Adipose tissue (tissue), 3 donors: Measurements from ENCODE around the gene ECE1. TPM values are rescaled to one million over a fixed set of nuclear protein-coding genes. Genes with fewer than 3 reads are reported as not detected.

Source experiments
- H3K27ac ChIP-seq: one replicate; pipeline ENCODE4 v1.5.1; 2013; ENCODE audit warnings: low read depth, low read length
- WGBS, 3 donors: extraction: QIAGEN DNeasy Blood & Tissue Kit; methylation state at CpG; one replicate each; pipeline ENCODE4 v1.1.7; 2013; 5-methylcytosine and 5-hydroxymethylcytosine counted together
- polyA plus RNA-seq, 3 donors: library from polyadenylated mRNA; stranded (reverse); fragments of 200-250 nt; gene quantifications; one replicate each; pipeline ENCODE4 v1.2.3, GENCODE V29; 2013
- donor health status: healthy with polysubstance abuse.
- donor health status: Bipolar disorder and iron deficiency.
- donor health status: healthy.

The ECE1 gene
- polyA plus RNA-seq, 3 donors = 63.8 to 110 (median 65.3) TPM

DNA sequence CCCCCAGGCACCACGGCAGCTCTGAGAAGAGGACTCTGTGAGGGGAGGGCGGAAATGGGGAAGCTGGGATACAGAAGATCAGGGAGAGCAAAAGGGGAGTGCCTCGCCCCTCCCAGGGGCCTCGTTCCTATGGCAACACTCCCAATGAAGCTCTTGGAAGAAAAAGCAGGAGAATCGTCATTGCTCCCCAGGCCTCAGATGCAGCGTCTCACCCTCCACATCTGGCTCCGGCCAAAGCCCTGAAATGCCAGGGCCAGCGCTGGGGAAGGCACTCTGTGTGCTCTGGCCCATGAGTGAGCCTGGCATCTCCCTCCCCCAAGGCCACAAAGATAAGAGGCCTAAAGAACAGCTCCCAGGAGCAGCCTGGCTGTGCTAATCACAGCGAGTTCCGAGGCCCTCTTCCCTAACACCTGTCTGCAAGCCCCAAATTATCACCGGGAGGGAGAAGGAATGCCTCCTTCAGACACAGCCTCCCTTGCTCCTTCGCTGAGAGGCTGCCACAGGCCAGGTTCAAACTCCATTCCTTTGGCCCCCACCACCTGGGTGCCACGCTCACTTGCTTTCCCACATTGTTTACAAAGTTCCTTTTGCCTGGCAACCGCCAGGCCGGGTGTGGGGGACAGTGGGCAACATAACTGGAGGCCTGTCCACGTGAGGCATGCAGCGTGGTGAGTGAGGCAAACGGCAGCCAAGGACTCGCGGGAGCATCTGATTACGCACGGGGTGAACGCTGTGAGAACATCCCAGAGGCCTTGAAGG lies 27.8 kb downstream of the ECE1 start:
- WGBS, 3 donors = 17 to 44% (median 28%) methylated on average over 23 of the region's 23 CpGs
- peak overlapping the region; percentile 75 for H3K27ac ChIP-seq

DNA sequence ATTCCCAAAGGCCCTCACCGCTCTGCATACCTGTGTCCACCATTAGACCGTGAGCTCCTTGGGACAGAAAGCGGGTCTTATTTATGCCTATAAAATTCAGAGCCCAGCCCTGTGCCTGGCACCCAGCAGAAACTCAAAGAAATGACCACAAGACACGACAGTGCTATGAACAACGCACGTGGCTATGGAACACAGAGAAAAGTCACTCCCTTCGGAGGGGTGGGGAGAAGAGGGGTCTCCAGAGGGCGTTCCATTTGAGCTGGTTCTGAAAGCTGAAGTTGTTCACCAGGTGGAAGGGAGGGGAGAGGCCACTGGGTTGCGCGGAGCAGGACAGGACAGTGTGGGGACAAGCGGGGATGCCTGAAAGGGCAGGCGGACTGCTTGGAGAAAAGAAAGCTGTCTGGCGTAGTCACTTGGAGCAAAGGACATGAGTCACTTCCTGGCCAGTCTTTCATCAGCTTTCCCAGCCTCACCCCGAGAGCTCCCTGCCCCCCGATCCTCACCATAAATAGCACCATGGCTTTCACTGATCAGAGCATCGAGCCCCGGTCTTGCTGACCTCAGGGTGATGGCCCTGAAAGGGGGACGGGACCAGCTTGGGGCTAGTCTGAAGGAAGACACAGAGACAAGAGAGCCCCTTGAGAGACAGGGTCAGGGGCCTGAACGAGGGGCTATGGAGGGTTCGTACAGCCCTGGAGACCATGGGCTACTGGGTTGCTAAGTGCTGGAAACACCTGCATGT lies 28.5 kb downstream of the ECE1 start:
- 28 to 57% (median 36%) methylated on average over 20 of the region's 20 CpGs for WGBS, 3 donors
- H3K27ac ChIP-seq = peak overlapping the region; percentile 75

DNA sequence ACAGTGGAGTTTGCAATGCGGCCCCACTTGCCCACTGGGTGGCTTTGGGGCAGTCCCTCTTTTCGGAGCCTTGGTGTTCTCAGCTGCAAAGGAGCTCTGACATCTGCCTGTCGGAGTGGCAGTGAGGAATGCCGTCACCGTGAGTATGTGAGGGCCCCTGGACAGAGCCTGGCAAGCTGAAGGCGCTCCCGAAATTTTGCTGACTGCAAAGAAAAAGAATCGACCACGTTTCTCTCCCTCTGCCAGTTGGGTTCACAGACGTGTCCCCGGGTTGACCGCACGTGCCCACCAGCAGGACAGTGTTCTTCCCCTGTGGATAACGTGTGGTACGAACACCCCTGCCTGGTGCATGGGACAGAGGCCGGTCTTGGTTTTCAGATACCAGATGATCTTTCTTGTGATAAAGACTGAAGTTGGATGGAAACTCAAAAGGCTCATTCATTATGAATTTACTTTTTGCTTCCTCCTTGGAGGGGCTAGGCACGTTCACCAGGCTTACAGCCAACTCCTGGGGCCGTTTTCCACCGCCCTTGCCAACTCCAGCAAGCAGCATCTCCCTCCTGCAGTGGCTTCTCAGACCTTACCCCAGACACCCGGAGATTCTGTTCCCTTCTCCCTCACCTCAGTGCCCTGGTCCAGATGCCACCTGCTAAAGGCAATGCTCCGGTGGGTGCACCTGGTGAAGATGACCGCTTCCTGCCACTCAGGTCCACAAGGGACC lies 29.7 kb downstream of the ECE1 start:
- WGBS, 3 donors = 77 to 82% (median 78%) methylated on average over 22 of the region's 22 CpGs
- peak overlapping the region; percentile 13 for H3K27ac ChIP-seq

DNA sequence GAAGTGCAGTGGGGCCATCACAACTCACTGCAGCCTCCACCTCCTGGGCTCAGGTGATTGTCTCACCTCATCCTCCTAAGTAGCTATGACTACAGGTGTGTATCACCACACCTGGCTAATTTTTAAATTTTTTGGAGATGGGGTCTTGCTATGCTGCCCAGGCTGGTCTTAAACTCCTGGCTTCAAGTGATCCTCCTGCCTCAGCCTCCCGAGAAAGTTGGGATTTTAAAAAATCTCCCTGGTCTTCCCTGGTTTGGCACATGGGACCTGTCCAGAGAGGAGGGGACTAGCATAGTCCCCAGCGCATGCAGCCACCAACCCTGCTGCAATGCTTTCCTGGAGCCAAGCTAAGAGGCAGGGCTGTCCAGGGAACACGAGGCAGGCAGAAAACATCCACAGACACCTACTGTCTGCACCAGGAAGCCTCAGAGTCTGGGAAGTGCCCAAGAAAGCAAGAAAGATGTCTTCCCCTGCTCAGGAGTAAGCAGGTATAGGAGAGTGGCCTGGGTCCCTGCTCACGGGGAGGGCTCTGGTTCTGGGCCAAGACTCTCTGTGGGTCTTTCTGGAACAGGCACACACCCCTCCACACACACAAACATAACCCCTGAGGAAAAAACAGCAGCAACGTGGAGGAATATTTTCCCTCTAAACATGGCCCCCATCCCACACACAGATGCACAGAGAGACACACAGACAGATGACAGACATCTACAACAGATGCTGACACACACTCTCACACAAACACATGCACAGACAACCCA lies 30.8 kb downstream of the ECE1 start:
- WGBS, 3 donors = 74 to 83% (median 83%) methylated on average over 5 of the region's 5 CpGs

DNA sequence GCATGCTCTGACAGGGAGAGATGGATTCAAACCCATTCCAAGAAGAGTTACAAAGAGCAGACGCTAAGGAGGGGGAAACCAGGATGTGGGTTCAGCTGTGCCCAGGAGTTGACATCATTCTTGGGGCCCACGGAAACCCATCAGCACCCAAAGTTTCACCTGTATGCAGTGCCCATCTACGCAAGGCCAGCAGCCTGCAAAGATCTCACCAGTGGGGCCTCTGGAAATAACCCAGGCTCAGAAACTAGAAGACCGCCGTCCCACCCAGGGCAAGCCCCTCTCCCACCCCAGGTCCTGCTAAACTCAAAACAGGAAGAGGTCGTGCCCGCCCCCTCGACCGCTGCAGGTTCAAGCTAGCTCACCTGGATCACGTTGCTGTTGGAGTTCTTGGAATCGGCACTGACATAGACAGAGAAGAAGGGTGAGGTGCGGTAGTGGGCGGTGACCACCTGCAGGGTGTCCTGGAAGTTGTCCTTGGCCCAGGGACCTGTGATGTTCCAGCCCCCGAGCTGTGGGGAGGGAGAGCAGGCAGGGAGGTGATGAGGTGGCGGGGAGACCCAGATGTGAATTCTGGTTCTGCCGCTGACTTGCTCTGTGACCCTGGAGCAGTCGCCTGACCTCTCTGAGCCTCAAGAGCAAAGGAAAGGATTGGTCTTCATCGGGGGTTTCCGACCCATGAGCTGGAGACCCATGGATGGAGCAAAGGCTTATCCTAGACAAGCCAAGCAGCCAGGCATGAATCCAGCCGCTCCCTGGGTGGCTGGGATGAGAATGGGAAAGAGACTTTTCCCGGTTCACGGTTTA lies 31.7 kb downstream of the ECE1 start:
- no peak overlapping the region for H3K27ac ChIP-seq
- WGBS, 3 donors = 89% methylated on average over 22 of the region's 22 CpGs

More for the DNA sequence above, 30.8 kb downstream of the ECE1 start:
- H3K27ac ChIP-seq = no peak overlapping the region

DNA sequence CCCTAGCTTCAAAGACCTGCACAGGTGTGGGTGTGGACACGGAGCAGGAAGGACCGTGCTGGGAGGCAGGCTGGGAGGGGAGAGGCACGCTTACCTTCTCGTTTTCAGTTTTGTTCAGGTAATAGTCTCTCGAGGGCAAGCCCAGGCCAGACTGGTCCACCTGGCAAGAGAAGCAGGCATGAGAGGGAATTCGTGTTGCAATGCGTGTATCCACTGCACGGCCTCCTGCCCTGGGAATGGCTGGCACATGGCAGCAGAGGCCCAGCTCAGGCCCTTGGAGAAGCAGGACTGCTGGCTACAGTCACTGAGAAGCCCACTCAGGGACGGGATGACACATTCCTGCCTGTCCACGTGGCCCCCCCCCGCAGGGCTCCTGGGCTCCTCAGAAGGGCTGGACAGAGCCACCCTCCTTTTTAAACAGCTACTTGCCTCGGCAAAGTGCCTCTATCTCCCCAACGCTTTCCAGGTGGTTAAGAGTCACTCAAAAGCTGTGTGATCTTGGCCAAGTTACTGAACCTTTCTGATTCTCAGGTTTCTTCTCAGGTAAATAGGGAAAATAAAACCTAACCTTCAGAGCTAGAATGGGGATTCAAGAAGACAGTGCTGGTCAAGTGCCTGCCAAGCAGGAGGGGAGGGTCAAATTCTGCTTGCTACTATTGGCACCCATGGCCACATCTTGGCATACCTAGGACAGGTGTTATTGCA lies 32.7 kb downstream of the ECE1 start:
- H3K27ac ChIP-seq = no peak overlapping the region
- WGBS, 3 donors = 83 to 92% (median 88%) methylated on average over 13 of the region's 13 CpGs

DNA sequence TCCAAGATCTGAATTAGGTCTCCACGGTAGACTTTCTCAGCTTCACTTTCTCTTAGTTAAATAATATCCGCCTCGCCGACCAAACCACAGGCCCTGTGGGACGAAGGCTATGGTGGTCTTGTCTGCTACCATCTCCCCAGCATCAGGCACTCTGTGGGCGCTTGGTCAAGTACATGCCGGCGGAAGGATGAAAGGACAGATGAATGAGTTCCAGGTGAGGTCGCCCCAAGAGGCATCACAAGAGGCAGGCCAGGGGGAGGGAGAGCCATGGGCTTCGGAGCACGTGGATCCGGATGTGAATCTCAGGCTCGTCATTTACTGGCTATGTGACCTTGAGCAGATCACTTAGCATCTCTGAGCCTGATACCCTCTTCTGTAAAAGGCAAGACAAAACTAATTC lies 33.5 kb downstream of the ECE1 start:
- no peak overlapping the region for H3K27ac ChIP-seq

DNA sequence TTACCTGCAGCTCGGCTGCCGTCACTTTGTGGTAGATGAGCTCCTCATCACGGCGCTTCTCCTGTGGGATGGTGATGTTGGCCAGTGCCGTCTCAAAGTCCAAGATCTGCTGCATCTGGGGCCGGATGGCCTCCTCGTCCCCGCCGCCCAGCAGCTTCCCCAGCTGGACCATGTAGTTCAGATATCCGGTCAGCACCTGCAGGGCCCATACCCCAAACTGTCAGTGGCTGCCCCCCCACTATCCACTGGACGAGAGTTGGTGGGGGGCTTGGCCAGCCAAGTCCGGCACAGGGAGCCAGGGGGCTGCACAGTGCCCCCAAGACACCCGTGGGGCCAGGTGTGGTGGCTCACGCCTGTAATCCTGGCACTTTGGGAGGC lies 34.3 kb downstream of the ECE1 start:
- 92 to 96% (median 94%) methylated on average over 14 of the region's 14 CpGs for WGBS, 3 donors
- H3K27ac ChIP-seq = no peak overlapping the region

More for the DNA sequence above, 33.5 kb downstream of the ECE1 start:
- 85 to 94% (median 91%) methylated on average over 13 of the region's 13 CpGs for WGBS, 3 donors

DNA sequence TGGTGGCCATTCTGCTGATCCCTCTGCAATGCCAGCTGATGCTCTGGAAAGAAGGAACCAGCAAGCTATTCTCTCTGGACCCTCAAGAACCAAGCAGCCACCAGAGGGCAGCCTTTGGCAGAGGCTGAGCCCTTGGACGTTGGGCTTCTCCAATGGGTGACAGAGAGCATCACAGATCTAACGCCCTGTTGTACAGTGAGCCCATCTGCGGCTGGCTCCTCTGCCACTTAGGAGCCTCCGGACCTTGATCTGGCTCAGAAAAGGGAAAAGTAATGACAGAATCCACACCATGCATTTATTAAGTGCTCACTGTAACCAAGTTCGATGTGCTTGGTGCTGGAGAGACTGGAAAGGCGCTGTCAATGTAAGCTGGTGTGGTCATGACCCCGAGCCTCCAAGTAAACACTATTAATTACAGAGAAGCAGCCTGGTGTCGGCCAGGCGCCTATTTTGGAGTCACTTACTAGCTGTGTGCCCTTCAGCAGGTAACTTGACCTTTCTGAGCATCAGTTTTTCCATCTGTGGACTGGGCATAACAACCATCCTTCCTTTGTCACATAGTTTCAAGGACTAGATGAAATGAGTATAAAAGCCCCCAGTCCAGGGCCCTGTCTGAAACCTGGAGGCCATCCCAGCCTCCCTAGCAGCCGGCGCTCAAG lies 34.9 kb downstream of the ECE1 start:
- 56 to 57% (median 57%) methylated on average over 11 of the region's 11 CpGs for WGBS, 3 donors
- H3K27ac ChIP-seq = no peak overlapping the region

DNA sequence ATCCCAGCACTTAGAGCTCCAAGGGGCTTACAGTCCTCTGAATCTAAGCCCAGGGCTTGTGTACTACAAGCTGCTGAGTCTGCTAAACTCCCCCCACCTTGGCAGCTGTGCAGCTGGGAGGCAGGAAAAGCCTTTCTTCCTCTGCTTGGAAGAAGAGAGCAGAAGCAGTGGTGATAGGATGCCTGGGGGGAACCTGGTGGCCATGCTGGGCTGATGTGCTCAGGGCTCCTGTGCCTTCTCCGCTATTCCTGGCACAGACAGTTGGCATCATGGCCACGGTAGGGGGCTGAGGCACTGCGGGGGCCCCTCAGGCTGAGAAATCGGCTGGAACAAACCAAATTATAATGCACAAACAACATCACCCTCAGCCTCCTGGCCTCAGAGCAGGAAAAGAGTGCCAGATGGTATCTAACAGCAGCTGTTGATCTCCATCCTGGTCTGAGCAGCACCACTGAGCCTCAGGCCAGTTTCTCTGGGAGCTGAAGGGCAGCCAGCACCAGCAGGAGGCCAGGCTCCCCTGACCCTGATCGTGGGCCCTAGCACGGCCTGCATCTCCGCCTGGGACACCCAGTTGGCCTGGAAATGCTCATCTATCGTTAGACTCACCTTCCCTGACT lies 35.8 kb downstream of the ECE1 start:
- whole genome bisulfite sequencing, 3 donors = 46 to 55% (median 46%) methylated on average over 8 of the region's 8 CpGs
- H3K27ac ChIP-seq = no peak overlapping the region

DNA sequence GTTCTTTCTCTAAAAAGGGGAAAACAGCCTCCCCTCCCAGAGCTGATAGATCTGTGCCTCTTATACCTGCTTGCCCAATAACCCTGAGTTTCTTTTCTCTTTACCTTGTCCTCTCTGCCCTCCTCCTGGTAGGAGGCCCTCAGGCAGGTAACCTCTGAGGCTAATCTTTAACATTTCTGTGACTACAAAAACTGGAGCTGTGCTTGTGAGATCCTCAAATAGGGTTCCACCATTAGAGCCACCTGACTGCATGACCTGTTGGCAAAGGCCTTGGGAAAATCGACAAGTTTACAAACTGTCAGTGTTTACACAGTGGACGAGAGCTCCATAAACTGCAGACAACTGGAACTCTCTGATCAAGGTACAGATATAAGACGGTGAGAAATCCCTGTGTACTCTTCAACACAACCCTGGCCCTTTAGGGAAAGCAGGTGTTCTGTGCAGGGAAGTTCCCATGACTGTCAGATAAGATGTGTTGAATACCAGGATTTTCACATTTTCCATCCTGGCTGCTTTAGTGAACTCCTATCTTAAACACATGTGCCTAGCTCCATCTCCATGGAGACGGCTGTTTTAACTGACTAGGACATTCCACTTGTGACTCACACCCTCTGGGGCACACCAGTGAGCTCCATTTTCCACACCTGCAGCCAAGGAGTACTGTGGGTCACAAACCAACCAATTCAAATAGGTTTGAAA lies 38.3 kb downstream of the ECE1 start:
- H3K27ac ChIP-seq = no peak overlapping the region
- 20 to 69% (median 60%) methylated on average over 4 of the region's 4 CpGs for WGBS, 3 donors

DNA sequence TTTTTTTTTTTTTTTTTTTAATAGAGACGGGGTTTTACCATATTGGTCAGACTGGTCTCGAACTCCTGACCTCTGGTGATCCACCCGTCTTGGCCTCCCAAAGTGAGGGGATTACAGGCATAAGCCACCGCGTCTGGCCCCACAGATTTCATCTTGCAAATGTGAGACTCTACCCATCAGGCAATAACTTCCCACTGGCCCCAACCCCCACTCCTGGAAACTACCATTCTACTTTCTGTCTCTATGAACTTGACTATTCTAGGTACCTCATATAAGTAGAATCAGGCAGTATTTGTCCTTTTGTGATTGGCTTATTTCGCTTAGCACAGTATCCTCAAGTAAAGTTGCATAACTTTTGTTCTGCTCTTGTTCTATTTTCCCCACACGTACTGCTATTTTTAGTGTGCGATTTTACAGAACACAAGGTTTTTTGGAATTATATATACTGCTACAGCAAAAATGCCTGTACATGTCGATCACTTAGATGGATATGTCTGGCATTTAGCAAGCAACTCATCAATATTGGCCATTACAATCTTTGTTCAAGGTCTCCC lies 40.2 kb downstream of the ECE1 start:
- H3K27ac ChIP-seq = no peak overlapping the region
- WGBS, 3 donors = 87 to 98% (median 94%) methylated on average over 9 of the region's 9 CpGs

DNA sequence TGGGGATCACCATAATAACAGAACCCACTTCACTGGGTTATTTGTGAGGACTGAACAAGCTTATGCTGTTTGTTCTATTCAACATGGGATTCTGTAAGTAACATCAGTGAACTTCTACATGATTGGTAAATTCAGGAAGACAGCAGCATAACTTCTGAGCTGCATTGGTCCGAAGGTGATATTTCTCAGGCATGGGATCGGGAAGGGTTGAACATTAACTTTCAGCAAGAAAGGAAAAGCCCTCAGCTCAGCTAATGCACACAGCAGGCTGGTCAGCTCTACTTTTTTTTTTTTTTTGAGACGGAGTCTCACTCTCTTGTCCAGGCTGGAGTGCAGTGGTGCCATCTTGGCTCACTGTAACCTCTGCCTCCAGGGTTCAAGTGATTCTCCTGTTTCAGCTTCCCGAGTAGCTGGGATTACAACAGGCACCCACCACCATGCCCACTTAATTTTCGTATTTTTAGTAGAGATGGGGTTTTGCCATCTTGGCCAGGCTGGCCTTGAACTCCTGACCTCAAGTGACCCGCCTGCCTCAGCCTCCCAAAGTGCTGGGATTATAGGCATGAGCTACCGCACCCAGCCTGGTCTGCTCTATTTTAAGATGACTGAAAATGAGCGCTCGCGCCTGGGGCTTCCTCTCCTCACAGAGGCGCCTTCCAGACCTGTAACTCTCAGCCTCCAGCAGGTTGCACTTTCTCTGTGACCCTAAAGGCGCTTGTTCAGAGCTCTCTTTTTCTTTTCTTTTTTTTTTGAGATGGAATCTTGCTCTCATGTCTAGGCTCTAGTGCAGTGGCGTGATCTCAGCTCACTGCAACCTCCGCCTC lies 42.2 kb downstream of the ECE1 start:
- H3K27ac ChIP-seq = no peak overlapping the region
- 63 to 96% (median 89%) methylated on average over 14 of the region's 14 CpGs for WGBS, 3 donors

DNA sequence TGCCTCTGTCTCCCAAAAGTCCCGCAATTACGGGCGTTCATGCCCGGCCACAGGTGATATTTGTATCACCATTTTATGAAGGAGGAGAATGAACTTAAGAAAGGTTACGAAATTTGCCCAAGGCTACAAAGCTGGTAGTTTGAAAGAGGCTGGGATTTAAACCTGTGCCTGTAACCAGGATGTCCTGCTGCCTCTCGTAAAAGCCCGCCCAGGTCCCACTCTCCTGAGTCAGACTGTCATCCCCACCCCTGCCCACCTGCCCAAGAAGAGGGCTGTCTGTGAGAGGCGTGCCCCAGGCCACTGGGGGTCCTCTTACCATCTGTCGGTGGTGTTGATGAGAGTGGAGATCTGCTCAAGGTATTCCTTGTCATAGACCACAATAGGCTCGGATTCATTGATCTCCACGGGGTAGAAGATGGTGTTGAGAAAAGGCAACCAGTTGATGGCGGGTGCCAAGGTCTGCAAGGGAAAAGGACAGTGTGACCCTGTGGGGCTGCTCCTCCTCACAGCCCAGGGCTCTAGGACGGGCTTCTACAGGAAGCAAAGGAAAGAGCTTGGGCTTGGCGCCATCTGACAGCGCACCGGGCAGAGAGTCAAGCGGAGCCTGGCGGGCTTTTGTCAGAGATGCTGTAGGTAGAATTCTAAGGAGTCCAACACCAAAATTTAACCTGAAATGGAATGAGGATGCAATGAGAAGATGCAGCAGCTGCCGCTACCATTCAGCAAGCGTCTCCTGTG lies 43.2 kb downstream of the ECE1 start:
- WGBS, 3 donors = 66 to 90% (median 85%) methylated on average over 20 of the region's 20 CpGs

More for the DNA sequence above, 43.2 kb downstream of the ECE1 start:
- no peak overlapping the region for H3K27ac ChIP-seq
